ENCODE measurements around the gene ESRRB.

ESRRB gene

GRCh38 chr14:76446921-76447320, 71.0 kb downstream of the ESRRB start:
- no peak for TF ChIP-seq JUND (IDR thresholded peaks at IDR 0.05; ENCODE audit: low read depth)
- in situ Hi-C loops (cut with HindIII; ENCODE audit: low pct_unique_long_range_greater_than_20kb, low sequenced_read_pairs) = no loop called here
- no peak for DNase-seq (ENCODE audit: low read depth in 1 of 2, low spot score in 1 of 2)

- in situ Hi-C loops (cut with HindIII; ENCODE audit: low pct_unique_long_range_greater_than_20kb, low sequenced_read_pairs) = no loop called here
- TF ChIP-seq JUND (IDR thresholded peaks at IDR 0.05; ENCODE audit: low read depth) = no peak
- DNase-seq (ENCODE audit: low read depth in 1 of 2, low spot score in 1 of 2) = no peak
Measured at GRCh38 chr14:76450476-76450875, 74.5 kb downstream of the ESRRB start.

GRCh38 chr14:76456200-76456599, 80.3 kb downstream of the ESRRB start:
- no peak for TF ChIP-seq JUND (IDR thresholded peaks at IDR 0.05; ENCODE audit: low read depth)
- in situ Hi-C loops (cut with HindIII; ENCODE audit: low pct_unique_long_range_greater_than_20kb, low sequenced_read_pairs) = no loop called here
- peak in 1 of 2 experiments; percentile 60 for DNase-seq (ENCODE audit: low read depth in 1 of 2, low spot score in 1 of 2)

GRCh38 chr14:76456891-76457586, 81.1 kb downstream of the ESRRB start:
- DNase-seq (ENCODE audit: low read depth in 1 of 2, low spot score in 1 of 2) = no peak
- in situ Hi-C loops (cut with HindIII; ENCODE audit: low pct_unique_long_range_greater_than_20kb, low sequenced_read_pairs) = no loop called here
- no peak for TF ChIP-seq JUND (IDR thresholded peaks at IDR 0.05; ENCODE audit: low read depth)

- in situ Hi-C loops (cut with HindIII; ENCODE audit: low pct_unique_long_range_greater_than_20kb, low sequenced_read_pairs) = no loop called here
- no peak for TF ChIP-seq JUND (IDR thresholded peaks at IDR 0.05; ENCODE audit: low read depth)
- no peak for DNase-seq (ENCODE audit: low read depth in 1 of 2, low spot score in 1 of 2)
Measured at GRCh38 chr14:76457841-76458240, 81.9 kb downstream of the ESRRB start.

- DNase-seq (ENCODE audit: low read depth in 1 of 2, low spot score in 1 of 2) = no peak
- no peak for TF ChIP-seq JUND (IDR thresholded peaks at IDR 0.05; ENCODE audit: low read depth)
- in situ Hi-C loops (cut with HindIII; ENCODE audit: low pct_unique_long_range_greater_than_20kb, low sequenced_read_pairs) = no loop called here
Measured at GRCh38 chr14:76461886-76462285, 85.9 kb downstream of the ESRRB start.

GRCh38 chr14:76462330-76462729, 86.4 kb downstream of the ESRRB start:
- no peak for TF ChIP-seq JUND (IDR thresholded peaks at IDR 0.05; ENCODE audit: low read depth)
- DNase-seq (ENCODE audit: low read depth in 1 of 2, low spot score in 1 of 2) = no peak
- in situ Hi-C loops (cut with HindIII; ENCODE audit: low pct_unique_long_range_greater_than_20kb, low sequenced_read_pairs) = no loop called here

- in situ Hi-C loops (cut with HindIII; ENCODE audit: low pct_unique_long_range_greater_than_20kb, low sequenced_read_pairs) = no loop called here
- no peak for TF ChIP-seq JUND (IDR thresholded peaks at IDR 0.05; ENCODE audit: low read depth)
- no peak for DNase-seq (ENCODE audit: low read depth in 1 of 2, low spot score in 1 of 2)
Measured at GRCh38 chr14:76463105-76463504, 87.2 kb downstream of the ESRRB start.

- no peak for TF ChIP-seq JUND (IDR thresholded peaks at IDR 0.05; ENCODE audit: low read depth)
- in situ Hi-C loops (cut with HindIII; ENCODE audit: low pct_unique_long_range_greater_than_20kb, low sequenced_read_pairs) = no loop called here
- no peak for DNase-seq (ENCODE audit: low read depth in 1 of 2, low spot score in 1 of 2)
Measured at GRCh38 chr14:76464856-76465255, 88.9 kb downstream of the ESRRB start.

- no peak for TF ChIP-seq JUND (IDR thresholded peaks at IDR 0.05; ENCODE audit: low read depth)
- in situ Hi-C loops (cut with HindIII; ENCODE audit: low pct_unique_long_range_greater_than_20kb, low sequenced_read_pairs) = no loop called here
- DNase-seq (ENCODE audit: low read depth in 1 of 2, low spot score in 1 of 2) = no peak
Measured at GRCh38 chr14:76465664-76466063, 89.7 kb downstream of the ESRRB start.

GRCh38 chr14:76467711-76468155, 91.8 kb downstream of the ESRRB start:
- no peak for TF ChIP-seq JUND (IDR thresholded peaks at IDR 0.05; ENCODE audit: low read depth)
- in situ Hi-C loops (cut with HindIII; ENCODE audit: low pct_unique_long_range_greater_than_20kb, low sequenced_read_pairs) = no loop called here
- DNase-seq (ENCODE audit: low read depth in 1 of 2, low spot score in 1 of 2) = no peak

- DNase-seq (ENCODE audit: low read depth in 1 of 2, low spot score in 1 of 2) = no peak
- in situ Hi-C loops (cut with HindIII; ENCODE audit: low pct_unique_long_range_greater_than_20kb, low sequenced_read_pairs) = no loop called here
- no peak for TF ChIP-seq JUND (IDR thresholded peaks at IDR 0.05; ENCODE audit: low read depth)
Measured at GRCh38 chr14:76472199-76472723, 96.3 kb downstream of the ESRRB start.

- no peak for DNase-seq (ENCODE audit: low read depth in 1 of 2, low spot score in 1 of 2)
- in situ Hi-C loops (cut with HindIII; ENCODE audit: low pct_unique_long_range_greater_than_20kb, low sequenced_read_pairs) = no loop called here
- no peak for TF ChIP-seq JUND (IDR thresholded peaks at IDR 0.05; ENCODE audit: low read depth)
Measured at GRCh38 chr14:76473481-76474263, 97.7 kb downstream of the ESRRB start.
